HEK293T (cell line): Measurements from ENCODE around the gene MADCAM1.

Experiments used
- ARNT ChIP-seq: fragments of 450-650 bp; IDR thresholded peaks from 2 replicates; pipeline ENCODE4 v1.6.1; 2017; ENCODE audit warnings: mild to moderate bottlenecking
- BHLHE40 ChIP-seq: fragments of 450-650 bp; IDR thresholded peaks from 2 replicates; pipeline ENCODE4 v1.6.1; 2016; ENCODE audit warnings: mild to moderate bottlenecking, moderate library complexity, borderline replicate concordance
- CTBP1 ChIP-seq: fragments of 450-650 bp; IDR thresholded peaks from 2 replicates; pipeline ENCODE4 v1.6.1; 2016; ENCODE audit warnings: borderline replicate concordance
- FOXA1 ChIP-seq: fragments of 450-650 bp; IDR thresholded peaks from 2 replicates; pipeline ENCODE4 v1.6.1; 2016; ENCODE audit warnings: mild to moderate bottlenecking
- FOXK2 ChIP-seq: fragments of 450-650 bp; IDR thresholded peaks from 2 replicates; pipeline ENCODE4 v1.6.1; 2016; ENCODE audit warnings: mild to moderate bottlenecking
- L3MBTL2 ChIP-seq: fragments of 450-650 bp; conservative IDR thresholded peaks from 2 replicates; pipeline ENCODE4 v1.6.1; 2016; ENCODE audit warnings: mild to moderate bottlenecking
- LEF1 ChIP-seq: fragments of 450-650 bp; IDR thresholded peaks from 2 replicates; pipeline ENCODE4 v1.6.1; 2017; ENCODE audit warnings: mild to moderate bottlenecking, borderline replicate concordance
- NFRKB ChIP-seq: fragments of 450-650 bp; IDR thresholded peaks from 2 replicates; pipeline ENCODE4 v1.6.1; 2016; ENCODE audit warnings: mild to moderate bottlenecking, moderate library complexity
- SP1 ChIP-seq: fragments of 450-650 bp; IDR thresholded peaks from 2 replicates; pipeline ENCODE4 v1.6.1; 2017
- SUZ12 ChIP-seq: fragments of 450-650 bp; IDR thresholded peaks from 2 replicates; pipeline ENCODE4 v1.6.1; 2016; ENCODE audit warnings: mild to moderate bottlenecking
- ZNF384 ChIP-seq: fragments of 450-650 bp; IDR thresholded peaks from 2 replicates; pipeline ENCODE4 v1.6.1; 2016
- TF ChIP-seq, protein P1 (sequence below): fragments of 450-650 bp; IDR thresholded peaks from 2 replicates; pipeline ENCODE4 v1.6.1; 2016

DNA sequence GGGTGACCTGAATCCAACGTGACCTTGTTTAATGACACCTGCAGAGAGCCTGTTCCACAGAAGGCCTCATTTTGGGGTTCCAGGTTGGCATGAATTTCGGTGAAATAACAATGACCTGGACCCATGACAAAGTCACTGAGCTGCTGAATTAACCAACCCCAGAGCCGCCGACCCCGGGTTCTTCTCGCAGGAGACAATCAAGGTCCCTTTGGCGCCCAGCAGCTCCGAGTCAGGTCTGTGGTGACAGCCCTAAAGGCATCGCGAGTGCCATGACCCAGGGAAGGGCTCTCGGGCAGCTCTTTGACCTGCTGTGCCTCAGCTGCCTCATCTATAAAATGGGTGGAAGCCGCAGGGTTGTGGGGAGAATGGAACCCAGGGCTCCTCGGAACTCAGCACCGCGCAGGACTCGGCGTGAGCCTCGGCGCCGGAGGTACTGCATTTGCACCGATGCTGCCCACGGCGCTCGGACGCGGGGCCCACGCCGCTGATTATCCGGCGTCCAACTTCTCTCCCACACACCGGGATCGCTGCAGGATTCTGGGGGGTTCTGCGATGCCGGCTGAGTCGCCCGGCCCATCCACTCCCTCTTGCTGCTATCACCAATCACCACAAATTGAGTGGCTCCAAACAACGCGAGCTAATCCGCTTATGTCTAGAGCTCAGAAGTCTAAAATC is 41.1 kb upstream of the MADCAM1 start:
- TF ChIP-seq SP1 (no peak), ZNF384 (no peak), FOXA1 (no peak), BHLHE40 (no peak), ARNT (no peak), FOXK2 (no peak), LEF1 (no peak), SUZ12 (no peak), L3MBTL2 (no peak), NFRKB (no peak), CTBP1 (no peak)
- TF ChIP-seq, protein P1, sequence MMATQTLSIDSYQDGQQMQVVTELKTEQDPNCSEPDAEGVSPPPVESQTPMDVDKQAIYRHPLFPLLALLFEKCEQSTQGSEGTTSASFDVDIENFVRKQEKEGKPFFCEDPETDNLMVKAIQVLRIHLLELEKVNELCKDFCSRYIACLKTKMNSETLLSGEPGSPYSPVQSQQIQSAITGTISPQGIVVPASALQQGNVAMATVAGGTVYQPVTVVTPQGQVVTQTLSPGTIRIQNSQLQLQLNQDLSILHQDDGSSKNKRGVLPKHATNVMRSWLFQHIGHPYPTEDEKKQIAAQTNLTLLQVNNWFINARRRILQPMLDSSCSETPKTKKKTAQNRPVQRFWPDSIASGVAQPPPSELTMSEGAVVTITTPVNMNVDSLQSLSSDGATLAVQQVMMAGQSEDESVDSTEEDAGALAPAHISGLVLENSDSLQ = no peak
